CD8-positive, alpha-beta memory T cell (primary cell): ENCODE results near the gene RXFP1. TPM values are rescaled to one million over a fixed set of nuclear protein-coding genes. Genes with fewer than 3 reads are reported as not detected.

Experiments
- CTCF ChIA-PET: fragments of 350-600 bp; sonication (Branson Sonifier 250); formaldehyde crosslinking; loops from one replicate; lab custom pipeline; 2021; ENCODE audit warnings: antibody characterized with exemption; lab: Charles Lee
- POLR2A ChIA-PET: fragments of 350-600 bp; sonication (Branson Sonifier 250); formaldehyde crosslinking; loops from one replicate; lab custom pipeline; 2021; ENCODE audit warnings: antibody characterized with exemption; lab: Charles Lee
- DNase-seq, 5 donors: peaks; one replicate each; pipeline versions ENCODE4 v3.0.0 to v3.0.0-alpha.2; 2020 to 2022; ENCODE audit warnings: mixed read lengths in 1 of 5
- H3K27ac ChIP-seq: one replicate; pipeline ENCODE4 v1.7.0; 2013; ENCODE audit warnings: low read depth, mild to moderate bottlenecking, low read length, moderate library complexity
- H3K27me3 ChIP-seq: 2 replicates; pipeline ENCODE4 v1.7.0; 2013; ENCODE audit warnings: low read length, mild to moderate bottlenecking; ENCODE audit not compliant: insufficient read depth, poor library complexity, severe bottlenecking
- H3K36me3 ChIP-seq: 2 replicates; pipeline ENCODE4 v1.7.0; 2013; ENCODE audit warnings: mild to moderate bottlenecking, low read length, moderate library complexity; ENCODE audit not compliant: insufficient read depth
- H3K4me1 ChIP-seq: 2 replicates; pipeline ENCODE4 v1.7.0; 2013; ENCODE audit warnings: mild to moderate bottlenecking, low read length, moderate library complexity; ENCODE audit not compliant: insufficient read depth
- H3K4me3 ChIP-seq: 2 replicates; pipeline ENCODE4 v1.7.0; 2013; ENCODE audit warnings: mild to moderate bottlenecking, low read length
- H3K9me3 ChIP-seq: 2 replicates; pipeline ENCODE4 v1.7.0; 2013; ENCODE audit warnings: mild to moderate bottlenecking, low read length
- H3K27ac Mint-ChIP-seq, 8 donors: one replicate each; pipeline ENCODE4 v1.8.0; 2020 to 2021; ENCODE audit warnings: mixed read lengths in 8 of 8, mild to moderate bottlenecking in 6 of 8, inconsistent platforms in 3 of 8, moderate library complexity in 3 of 8
- H3K27me3 Mint-ChIP-seq, 2 donors: one replicate each; pipeline ENCODE4 v1.8.0; 2020 to 2021; ENCODE audit warnings: mixed read lengths in 2 of 2, mild to moderate bottlenecking in 1 of 2, moderate library complexity in 1 of 2
- H3K36me3 Mint-ChIP-seq, 3 donors: one replicate each; pipeline ENCODE4 v1.8.0; 2020 to 2021; ENCODE audit warnings: mixed read lengths in 3 of 3, inconsistent platforms in 1 of 3, mild to moderate bottlenecking in 1 of 3
- H3K4me1 Mint-ChIP-seq, 3 donors: one replicate each; pipeline ENCODE4 v1.8.0; 2020 to 2021; ENCODE audit warnings: mixed read lengths in 3 of 3, inconsistent platforms in 1 of 3, mild to moderate bottlenecking in 1 of 3
- H3K4me3 Mint-ChIP-seq, 7 donors: one replicate each; pipeline ENCODE4 v1.8.0; 2020 to 2021; ENCODE audit warnings: mixed read lengths in 7 of 7, mild to moderate bottlenecking in 6 of 7, moderate library complexity in 4 of 7, inconsistent platforms in 2 of 7
- H3K9me3 Mint-ChIP-seq, 5 donors: one replicate each; pipeline ENCODE4 v1.8.0; 2020 to 2022; ENCODE audit warnings: mixed read lengths in 5 of 5, mild to moderate bottlenecking in 3 of 5, moderate library complexity in 2 of 5, inconsistent platforms in 1 of 5
- polyA plus RNA-seq: library from polyadenylated mRNA; unstranded; fragments of 300-500 nt; fragmentation: Illumina TruSeq; gene quantifications from one replicate; pipeline ENCODE4 v1.2.3, GENCODE V29; 2021
- total RNA-seq, 2 experiments: library from RNA; stranded (reverse); gene quantifications; one replicate each; pipeline ENCODE4 v1.2.3, GENCODE V29; 2021

RXFP1 gene
- total and polyA plus RNA-seq, 3 experiments from 2014 or later: not detected

- H3K4me3 ChIP-seq: no peak overlapping the region
- Mint-ChIP-seq H3K9me3 (no peaks in the 10 kb centered on the region), H3K4me1 (no peaks in the 10 kb centered on the region), H3K27ac (no peak overlapping the region), H3K27me3 (no peaks in the 10 kb centered on the region), H3K36me3 (no peaks in the 10 kb centered on the region), H3K4me3 (no peak overlapping the region)
- no peak for DNase-seq
- H3K27me3 ChIP-seq: no peaks in the 10 kb centered on the region
- H3K4me1 ChIP-seq: no peaks in the 10 kb centered on the region
- ChIA-PET CTCF (no interaction called here), POLR2A (no interaction called here)
- H3K27ac ChIP-seq: no peak overlapping the region
- H3K36me3 ChIP-seq: no peaks in the 10 kb centered on the region
- no peaks in the 10 kb centered on the region for H3K9me3 ChIP-seq
These were observed 2.5 kb upstream of the RXFP1 start for GRCh38 chr4:158519226-158519625.

GRCh38 chr4:158523990-158524535, 2.4 kb downstream of the RXFP1 start:
- no peaks in the 10 kb centered on the region for H3K9me3 ChIP-seq
- no peaks in the 10 kb centered on the region for H3K4me1 Mint-ChIP-seq
- no peak overlapping the region for H3K27ac ChIP-seq
- H3K36me3 ChIP-seq: no peaks in the 10 kb centered on the region
- H3K9me3 Mint-ChIP-seq: peaks cover 0 to 1% (median 0%) of the 10 kb centered on the region in 5 donors
- H3K36me3 Mint-ChIP-seq: no peaks in the 10 kb centered on the region
- POLR2A ChIA-PET: no interaction called here
- peaks cover 3 to 4% of the 10 kb centered on the region in 2 donors for H3K27me3 Mint-ChIP-seq
- H3K27me3 ChIP-seq: no peaks in the 10 kb centered on the region
- H3K27ac Mint-ChIP-seq: no peak overlapping the region
- no peak overlapping the region for H3K4me3 Mint-ChIP-seq
- H3K4me3 ChIP-seq: no peak overlapping the region
- CTCF ChIA-PET: no interaction called here
- no peak for DNase-seq
- no peaks in the 10 kb centered on the region for H3K4me1 ChIP-seq

GRCh38 chr4:158527516-158527915, 5.8 kb downstream of the RXFP1 start:
- no peaks in the 10 kb centered on the region for H3K36me3 ChIP-seq
- DNase-seq: no peak

GRCh38 chr4:158529505-158529904, 7.8 kb downstream of the RXFP1 start:
- Mint-ChIP-seq H3K4me1 (no peaks in the 10 kb centered on the region), H3K9me3 (peaks cover 0 to 4% (median 0%) of the 10 kb centered on the region in 5 donors), H3K4me3 (no peak overlapping the region), H3K36me3 (no peaks in the 10 kb centered on the region), H3K27me3 (peaks cover 4 to 11% of the 10 kb centered on the region in 2 donors), H3K27ac (no peak overlapping the region)
- H3K4me1 ChIP-seq: no peaks in the 10 kb centered on the region
- H3K4me3 ChIP-seq: no peak overlapping the region
- no peak for DNase-seq
- H3K27me3 ChIP-seq: no peaks in the 10 kb centered on the region
- POLR2A ChIA-PET: no interaction called here
- CTCF ChIA-PET: no interaction called here
- no peaks in the 10 kb centered on the region for H3K36me3 ChIP-seq
- no peaks in the 10 kb centered on the region for H3K9me3 ChIP-seq
- H3K27ac ChIP-seq: no peak overlapping the region

More at GRCh38 chr4:158527516-158527915, 5.8 kb downstream of the RXFP1 start:
- ChIA-PET POLR2A (no interaction called here), CTCF (no interaction called here)
- H3K27me3 ChIP-seq: no peaks in the 10 kb centered on the region
- H3K36me3 Mint-ChIP-seq: no peaks in the 10 kb centered on the region
- no peak overlapping the region for H3K4me3 ChIP-seq
- H3K27ac ChIP-seq: no peak overlapping the region
- no peak overlapping the region for H3K27ac Mint-ChIP-seq
- H3K9me3 ChIP-seq: no peaks in the 10 kb centered on the region
- peaks cover 0 to 4% (median 0%) of the 10 kb centered on the region in 5 donors for H3K9me3 Mint-ChIP-seq
- H3K4me1 ChIP-seq: no peaks in the 10 kb centered on the region
- no peaks in the 10 kb centered on the region for H3K4me1 Mint-ChIP-seq
- no peak overlapping the region for H3K4me3 Mint-ChIP-seq
- H3K27me3 Mint-ChIP-seq: peaks cover 4 to 8% of the 10 kb centered on the region in 2 donors

- Histone ChIP-seq H3K9me3 (no peaks in the 10 kb centered on the region), H3K27ac (no peak overlapping the region), H3K4me1 (no peaks in the 10 kb centered on the region), H3K36me3 (no peaks in the 10 kb centered on the region), H3K27me3 (no peaks in the 10 kb centered on the region), H3K4me3 (no peak overlapping the region)
- no peak for DNase-seq
- Mint-ChIP-seq H3K27ac (no peak overlapping the region), H3K36me3 (no peaks in the 10 kb centered on the region), H3K4me1 (peaks cover 0 to 3% (median 0%) of the 10 kb centered on the region in 3 donors), H3K27me3 (peaks cover 8 to 11% of the 10 kb centered on the region in 2 donors), H3K4me3 (no peak overlapping the region), H3K9me3 (peaks cover 0 to 4% (median 0%) of the 10 kb centered on the region in 5 donors)
- ChIA-PET POLR2A (no interaction called here), CTCF (no interaction called here)
These were observed 8.7 kb downstream of the RXFP1 start for GRCh38 chr4:158530381-158530780.

GRCh38 chr4:158530898-158531297, 9.2 kb downstream of the RXFP1 start:
- H3K27ac Mint-ChIP-seq: no peak overlapping the region
- Histone ChIP-seq H3K36me3 (no peaks in the 10 kb centered on the region), H3K4me1 (no peaks in the 10 kb centered on the region), H3K4me3 (no peak overlapping the region), H3K27ac (no peak overlapping the region), H3K9me3 (no peaks in the 10 kb centered on the region), H3K27me3 (no peaks in the 10 kb centered on the region)
- peaks cover 0 to 3% (median 0%) of the 10 kb centered on the region in 3 donors for H3K4me1 Mint-ChIP-seq
- peaks cover 0 to 4% (median 0%) of the 10 kb centered on the region in 5 donors for H3K9me3 Mint-ChIP-seq
- no peaks in the 10 kb centered on the region for H3K36me3 Mint-ChIP-seq
- H3K27me3 Mint-ChIP-seq: peaks cover 8 to 11% of the 10 kb centered on the region in 2 donors
- DNase-seq: no peak
- H3K4me3 Mint-ChIP-seq: no peak overlapping the region
- ChIA-PET POLR2A (no interaction called here), CTCF (no interaction called here)

- ChIA-PET CTCF (no interaction called here), POLR2A (no interaction called here)
- H3K4me3 Mint-ChIP-seq: no peak overlapping the region
- H3K4me1 ChIP-seq: no peaks in the 10 kb centered on the region
- no peaks in the 10 kb centered on the region for H3K27me3 ChIP-seq
- H3K4me3 ChIP-seq: no peak overlapping the region
- peaks cover 3 to 8% of the 10 kb centered on the region in 2 donors for H3K27me3 Mint-ChIP-seq
- H3K36me3 ChIP-seq: no peaks in the 10 kb centered on the region
- H3K27ac Mint-ChIP-seq: no peak overlapping the region
- H3K9me3 ChIP-seq: no peaks in the 10 kb centered on the region
- H3K4me1 Mint-ChIP-seq: peaks cover 0 to 3% (median 0%) of the 10 kb centered on the region in 3 donors
- H3K9me3 Mint-ChIP-seq: peaks cover 0 to 4% (median 0%) of the 10 kb centered on the region in 5 donors
- no peaks in the 10 kb centered on the region for H3K36me3 Mint-ChIP-seq
- H3K27ac ChIP-seq: no peak overlapping the region
- no peak for DNase-seq
These were observed 11.0 kb downstream of the RXFP1 start for GRCh38 chr4:158532556-158533231.

GRCh38 chr4:158534727-158535126, 13.0 kb downstream of the RXFP1 start:
- Histone ChIP-seq H3K9me3 (no peaks in the 10 kb centered on the region), H3K4me1 (no peaks in the 10 kb centered on the region), H3K4me3 (no peak overlapping the region), H3K27ac (no peak overlapping the region), H3K36me3 (no peaks in the 10 kb centered on the region), H3K27me3 (no peaks in the 10 kb centered on the region)
- ChIA-PET POLR2A (no interaction called here), CTCF (no interaction called here)
- Mint-ChIP-seq H3K27ac (no peak overlapping the region), H3K4me1 (peaks cover 0 to 3% (median 0%) of the 10 kb centered on the region in 3 donors), H3K9me3 (peaks cover 0 to 2% (median 0%) of the 10 kb centered on the region in 5 donors), H3K36me3 (no peaks in the 10 kb centered on the region), H3K4me3 (peak overlapping the region in 1 of 7 donors; percentile 14), H3K27me3 (peaks cover 3 to 5% of the 10 kb centered on the region in 2 donors)
- no peak for DNase-seq
